ENCODE measurements around the gene YKT6. TPM values are rescaled to one million over a fixed set of nuclear protein-coding genes. Genes with fewer than 3 reads are reported as not detected.

Gene YKT6
- total and polyA plus RNA-seq, 2 of the 8 experiments (the other 6 are each of a cell fraction or from before 2014, with no cell fraction given): 75.3 to 103 TPM

GRCh38 chr7:44225566-44226395, 25.0 kb downstream of the YKT6 start (continued):
- no peak for TF ChIP-seq TAF1 (IDR thresholded peaks at IDR 0.05; ENCODE audit: low read depth, low read length)
- TF ChIP-seq NRF1 (IDR thresholded peaks at IDR 0.05; ENCODE audit: low read depth, low read length): no peak
- no peak for TF ChIP-seq SIX5 (IDR thresholded peaks at IDR 0.05; ENCODE audit: low read depth, low read length)
- TF ChIP-seq RBBP5 (IDR thresholded peaks at IDR 0.05; ENCODE audit: borderline replicate concordance, low read depth, low read length): no peak

Measured in H1 (cell line).